Measurements from ENCODE around the gene OXER1. TPM values are rescaled to one million over a fixed set of nuclear protein-coding genes. Genes with fewer than 3 reads are reported as not detected.

Gene OXER1
- total and polyA plus RNA-seq, 4 experiments from 2014 or later = not detected

DNA sequence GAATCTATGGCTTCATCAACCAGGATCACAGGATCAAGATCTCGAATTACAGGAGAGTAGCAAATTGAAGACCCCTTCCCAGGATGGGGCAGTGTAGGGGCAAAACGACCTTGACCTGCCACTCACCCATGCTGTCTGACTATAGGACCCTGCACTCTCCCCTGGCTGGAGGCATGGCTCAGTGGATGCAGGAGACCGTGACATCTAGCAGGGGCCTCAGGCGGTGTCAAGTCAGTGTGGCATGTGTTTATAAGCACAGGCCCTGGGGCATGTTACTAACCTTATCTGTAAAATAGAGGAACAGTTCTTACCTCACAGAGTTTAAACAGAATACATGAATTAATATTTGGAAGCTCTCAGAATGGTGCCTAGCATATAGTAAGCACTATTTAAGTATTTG lies 24.9 kb upstream of the OXER1 start:
- Histone ChIP-seq H3K4me3 (ENCODE audit: low read length in 2 of 2) (no peak overlapping the region), H3K4me1 (ENCODE audit: insufficient read depth, low read length) (peaks cover 9% of the 10 kb centered on the region), H3K27ac (ENCODE audit: low read depth, low read length) (no peak overlapping the region), H3K27me3 (ENCODE audit: insufficient read depth, low read length) (peaks cover 22% of the 10 kb centered on the region), H3K9me3 (ENCODE audit: control insufficient read depth in 1 of 2, low read length in 2 of 2) (no peaks in the 10 kb centered on the region), H3K36me3 (ENCODE audit: insufficient read depth, low read length) (no peaks in the 10 kb centered on the region)
- Mint-ChIP-seq H3K4me3 (no peak overlapping the region), H3K4me1 (peaks cover 10 to 22% (median 16%) of the 10 kb centered on the region in 4 donors), H3K36me3 (peaks cover 0 to 5% of the 10 kb centered on the region in 2 donors), H3K27ac (no peak overlapping the region), H3K9me3 (peaks cover 0 to 3% (median 0%) of the 10 kb centered on the region in 8 donors), H3K27me3 (peaks cover 37 to 44% of the 10 kb centered on the region in 2 donors)
- ChIA-PET POLR2A (ENCODE audit: partially characterized antibody) (no interaction called here), CTCF (ENCODE audit: partially characterized antibody) (no interaction called here)
- no peak for DNase-seq
- intact Hi-C loops (cut with micrococcal nuclease) = no loop called here

DNA sequence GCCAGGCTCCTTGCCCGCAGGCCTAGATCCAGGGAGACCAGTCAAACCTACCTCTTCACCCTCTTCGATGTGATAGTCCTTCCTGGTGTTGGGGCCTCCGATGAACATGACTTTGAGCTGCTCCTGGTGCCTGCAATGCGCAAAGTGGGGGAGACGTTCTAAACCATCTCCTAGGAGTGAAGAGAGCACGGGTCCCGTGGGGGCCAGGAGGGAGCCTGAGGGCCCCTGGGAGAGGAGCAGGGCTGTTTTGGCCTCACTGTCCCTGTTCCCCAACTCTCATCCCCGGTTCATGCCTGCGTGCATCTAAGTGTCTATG lies 24.5 kb upstream of the OXER1 start:
- H3K4me3 ChIP-seq (ENCODE audit: low read length in 2 of 2) = no peak overlapping the region
- POLR2A ChIA-PET (ENCODE audit: partially characterized antibody) = no interaction called here
- H3K4me1 Mint-ChIP-seq = peaks cover 7 to 18% (median 14%) of the 10 kb centered on the region in 4 donors
- H3K27me3 ChIP-seq (ENCODE audit: insufficient read depth, low read length) = peaks cover 22% of the 10 kb centered on the region
- peaks cover 33 to 40% of the 10 kb centered on the region in 2 donors for H3K27me3 Mint-ChIP-seq
- H3K27ac ChIP-seq (ENCODE audit: low read depth, low read length) = no peak overlapping the region
- H3K4me1 ChIP-seq (ENCODE audit: insufficient read depth, low read length) = peaks cover 8% of the 10 kb centered on the region
- intact Hi-C loops (cut with micrococcal nuclease) = no loop called here
- no peaks in the 10 kb centered on the region for H3K36me3 ChIP-seq (ENCODE audit: insufficient read depth, low read length)
- no peak overlapping the region for H3K4me3 Mint-ChIP-seq
- H3K27ac Mint-ChIP-seq = no peak overlapping the region
- no peaks in the 10 kb centered on the region for H3K9me3 ChIP-seq (ENCODE audit: control insufficient read depth in 1 of 2, low read length in 2 of 2)
- peaks cover 0 to 3% (median 0%) of the 10 kb centered on the region in 8 donors for H3K9me3 Mint-ChIP-seq
- H3K36me3 Mint-ChIP-seq = peaks cover 0 to 5% of the 10 kb centered on the region in 2 donors
- CTCF ChIA-PET (ENCODE audit: partially characterized antibody) = no interaction called here
- DNase-seq = no peak

DNA sequence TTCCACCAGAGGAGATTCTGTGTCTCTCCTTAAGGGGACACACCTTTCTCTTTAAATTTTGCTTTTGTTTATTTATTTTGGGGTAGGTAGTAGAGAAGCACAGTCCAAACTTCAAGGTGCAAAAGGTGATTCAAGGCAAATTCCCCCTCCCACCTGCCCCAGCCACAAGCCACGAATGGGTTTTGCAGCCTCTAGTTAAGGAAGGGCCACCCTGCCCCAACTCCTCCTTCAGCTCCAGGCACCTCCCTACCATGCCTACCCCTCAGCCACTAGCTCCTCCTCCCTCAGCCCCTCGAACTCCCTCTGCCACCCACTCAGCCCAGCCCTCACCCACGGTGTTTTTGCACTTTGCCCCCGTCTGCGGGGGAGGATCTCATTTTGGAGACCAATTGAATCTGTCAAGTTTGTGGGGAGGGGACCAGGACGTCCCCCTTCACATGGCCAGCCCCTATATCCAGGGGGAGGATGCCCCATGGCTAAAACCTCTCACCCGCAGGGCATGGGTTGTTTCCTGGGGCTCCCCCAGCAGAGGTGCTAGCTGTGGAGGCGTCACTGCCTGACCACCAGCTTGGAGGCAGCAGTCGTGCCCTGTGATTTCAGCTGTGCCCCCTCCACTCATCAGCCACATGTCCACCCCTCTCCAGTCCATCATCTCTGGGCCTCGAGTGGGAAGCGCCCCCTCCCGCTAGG lies 24.0 kb upstream of the OXER1 start:
- intact Hi-C loops (cut with micrococcal nuclease) = no loop called here
- Mint-ChIP-seq H3K27me3 (peaks cover 32 to 37% of the 10 kb centered on the region in 2 donors), H3K27ac (no peak overlapping the region), H3K36me3 (peaks cover 0 to 5% of the 10 kb centered on the region in 2 donors), H3K9me3 (peaks cover 0 to 3% (median 0%) of the 10 kb centered on the region in 8 donors), H3K4me3 (no peak overlapping the region), H3K4me1 (peaks cover 5 to 15% (median 11%) of the 10 kb centered on the region in 4 donors)
- DNase-seq = no peak
- Histone ChIP-seq H3K36me3 (ENCODE audit: insufficient read depth, low read length) (no peaks in the 10 kb centered on the region), H3K4me1 (ENCODE audit: insufficient read depth, low read length) (peaks cover 3% of the 10 kb centered on the region), H3K9me3 (ENCODE audit: control insufficient read depth in 1 of 2, low read length in 2 of 2) (no peaks in the 10 kb centered on the region), H3K4me3 (ENCODE audit: low read length in 2 of 2) (no peak overlapping the region), H3K27me3 (ENCODE audit: insufficient read depth, low read length) (peaks cover 21% of the 10 kb centered on the region), H3K27ac (ENCODE audit: low read depth, low read length) (no peak overlapping the region)
- CTCF ChIA-PET (ENCODE audit: partially characterized antibody) = no interaction called here
- POLR2A ChIA-PET (ENCODE audit: partially characterized antibody) = no interaction called here

DNA sequence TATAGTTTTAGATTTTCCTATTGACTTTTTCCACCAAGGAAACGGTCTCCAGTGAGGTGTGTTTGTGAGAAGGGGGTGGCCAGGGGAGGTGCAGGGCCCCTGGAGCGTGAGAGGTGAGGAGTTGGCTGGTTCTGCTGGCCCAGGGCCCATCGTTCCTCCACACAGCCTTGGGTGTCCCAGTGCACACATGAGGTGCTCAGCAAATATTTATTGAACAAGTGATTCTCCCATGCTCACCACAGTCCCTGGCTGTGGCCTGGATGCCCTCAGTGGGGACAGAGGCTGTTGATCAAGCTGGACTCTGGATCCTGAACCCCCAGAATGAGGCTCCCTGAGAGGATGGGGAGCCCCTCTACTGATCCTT lies 23.5 kb upstream of the OXER1 start:
- POLR2A ChIA-PET (ENCODE audit: partially characterized antibody) = no interaction called here
- intact Hi-C loops (cut with micrococcal nuclease) = no loop called here
- CTCF ChIA-PET (ENCODE audit: partially characterized antibody) = no interaction called here

DNA sequence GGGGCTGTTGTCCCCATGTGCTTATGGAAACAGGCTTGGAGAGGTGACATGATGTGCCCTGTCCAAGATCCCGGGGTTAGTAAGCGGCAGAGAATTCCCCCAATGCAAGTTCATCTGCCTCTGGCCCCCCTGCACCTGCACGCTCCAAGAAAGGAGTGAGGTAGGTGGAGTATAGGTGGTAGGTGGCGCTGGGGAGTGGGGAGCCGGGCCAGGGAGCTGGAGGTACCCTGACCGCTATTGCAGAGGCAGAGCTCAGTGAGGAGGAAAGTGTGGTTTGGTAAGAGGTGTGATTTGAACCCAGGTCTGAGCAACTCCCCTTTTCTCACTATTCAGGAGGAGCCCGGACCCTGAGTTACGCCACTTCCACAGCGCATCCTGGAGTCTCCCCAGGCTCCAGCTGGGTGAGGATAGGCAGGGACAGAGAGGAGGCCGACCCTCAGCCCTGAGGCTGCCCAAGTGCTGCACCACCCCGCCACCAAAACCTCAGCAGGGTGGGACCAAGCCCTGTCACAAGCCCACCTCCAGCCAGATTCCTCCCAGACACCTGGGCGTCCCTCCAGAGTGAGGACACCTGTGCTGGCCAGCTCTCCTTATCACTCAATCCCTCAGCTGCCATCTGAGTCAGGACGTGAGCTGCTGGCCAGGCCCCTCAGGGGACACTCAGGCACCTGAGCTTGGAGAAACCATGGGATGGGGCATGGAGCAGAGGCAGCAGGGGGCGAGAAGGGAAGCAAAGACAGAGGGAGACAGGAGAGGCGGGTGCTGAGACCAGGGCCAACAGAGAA lies 22.8 kb upstream of the OXER1 start:
- Mint-ChIP-seq H3K4me3 (no peak overlapping the region), H3K9me3 (peaks cover 0 to 3% (median 0%) of the 10 kb centered on the region in 8 donors), H3K27me3 (peaks cover 28 to 33% of the 10 kb centered on the region in 2 donors), H3K27ac (no peak overlapping the region), H3K36me3 (peaks cover 0 to 9% of the 10 kb centered on the region in 2 donors), H3K4me1 (peaks cover 2 to 10% (median 7%) of the 10 kb centered on the region in 4 donors)
- intact Hi-C loops (cut with micrococcal nuclease) = no loop called here
- no peaks in the 10 kb centered on the region for H3K4me1 ChIP-seq (ENCODE audit: insufficient read depth, low read length)
- no peak for DNase-seq
- H3K27me3 ChIP-seq (ENCODE audit: insufficient read depth, low read length) = peaks cover 13% of the 10 kb centered on the region
- ChIA-PET POLR2A (ENCODE audit: partially characterized antibody) (no interaction called here), CTCF (ENCODE audit: partially characterized antibody) (no interaction called here)
- H3K4me3 ChIP-seq (ENCODE audit: low read length in 2 of 2) = no peak overlapping the region
- no peaks in the 10 kb centered on the region for H3K36me3 ChIP-seq (ENCODE audit: insufficient read depth, low read length)
- no peaks in the 10 kb centered on the region for H3K9me3 ChIP-seq (ENCODE audit: control insufficient read depth in 1 of 2, low read length in 2 of 2)
- no peak overlapping the region for H3K27ac ChIP-seq (ENCODE audit: low read depth, low read length)

More for the DNA sequence above, 23.5 kb upstream of the OXER1 start:
- no peak for DNase-seq
- no peak overlapping the region for H3K4me3 Mint-ChIP-seq
- Histone ChIP-seq H3K27ac (ENCODE audit: low read depth, low read length) (no peak overlapping the region), H3K9me3 (ENCODE audit: control insufficient read depth in 1 of 2, low read length in 2 of 2) (no peaks in the 10 kb centered on the region), H3K4me1 (ENCODE audit: insufficient read depth, low read length) (no peaks in the 10 kb centered on the region), H3K27me3 (ENCODE audit: insufficient read depth, low read length) (peaks cover 18% of the 10 kb centered on the region), H3K36me3 (ENCODE audit: insufficient read depth, low read length) (no peaks in the 10 kb centered on the region), H3K4me3 (ENCODE audit: low read length in 2 of 2) (no peak overlapping the region)
- peaks cover 5 to 15% (median 11%) of the 10 kb centered on the region in 4 donors for H3K4me1 Mint-ChIP-seq
- peaks cover 32 to 37% of the 10 kb centered on the region in 2 donors for H3K27me3 Mint-ChIP-seq
- peaks cover 0 to 3% (median 0%) of the 10 kb centered on the region in 8 donors for H3K9me3 Mint-ChIP-seq
- no peak overlapping the region for H3K27ac Mint-ChIP-seq
- H3K36me3 Mint-ChIP-seq = peaks cover 0 to 5% of the 10 kb centered on the region in 2 donors

DNA sequence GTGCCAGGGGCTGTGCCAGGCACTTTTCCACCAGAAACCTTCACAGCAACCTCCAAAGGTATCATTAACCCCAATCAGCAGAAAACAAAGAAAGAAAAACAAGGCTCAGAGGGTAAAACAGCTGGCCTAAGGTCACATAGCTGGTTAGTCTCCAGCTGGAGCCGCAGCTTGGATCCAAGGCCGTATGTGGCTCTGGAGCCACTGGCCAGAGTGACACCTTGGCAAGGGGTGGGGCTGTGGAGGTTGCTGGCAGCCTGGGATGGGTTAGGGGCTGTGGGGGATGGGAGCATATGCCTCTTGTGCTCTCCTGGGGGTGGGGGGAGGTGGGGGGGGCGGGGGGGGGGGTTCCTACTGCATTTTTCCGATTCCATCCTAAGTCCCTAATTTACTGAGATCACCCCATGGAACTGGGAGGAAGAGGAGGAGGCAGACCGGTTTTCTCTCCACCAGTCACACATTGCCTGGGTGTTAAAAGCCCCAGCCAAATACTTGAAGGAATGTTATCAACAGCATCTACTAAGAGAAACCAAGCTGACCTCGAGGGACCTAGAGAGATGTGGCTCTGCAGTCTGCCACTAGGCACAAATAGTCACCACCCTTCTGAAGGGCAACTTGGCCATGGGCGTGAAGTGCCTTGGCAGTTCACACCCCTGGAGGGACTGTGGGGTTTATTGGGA lies 20.4 kb upstream of the OXER1 start:
- H3K4me3 ChIP-seq (ENCODE audit: low read length in 2 of 2) = no peak overlapping the region
- Mint-ChIP-seq H3K4me1 (no peaks in the 10 kb centered on the region), H3K27me3 (peaks cover 9 to 13% of the 10 kb centered on the region in 2 donors), H3K9me3 (peaks cover 0 to 5% (median 2%) of the 10 kb centered on the region in 8 donors), H3K36me3 (peaks cover 1 to 4% of the 10 kb centered on the region in 2 donors), H3K4me3 (no peak overlapping the region), H3K27ac (no peak overlapping the region)
- ChIA-PET POLR2A (ENCODE audit: partially characterized antibody) (no interaction called here), CTCF (ENCODE audit: partially characterized antibody) (no interaction called here)
- no peaks in the 10 kb centered on the region for H3K36me3 ChIP-seq (ENCODE audit: insufficient read depth, low read length)
- no peaks in the 10 kb centered on the region for H3K4me1 ChIP-seq (ENCODE audit: insufficient read depth, low read length)
- H3K9me3 ChIP-seq (ENCODE audit: control insufficient read depth in 1 of 2, low read length in 2 of 2) = no peaks in the 10 kb centered on the region
- no peak overlapping the region for H3K27ac ChIP-seq (ENCODE audit: low read depth, low read length)
- no peak for DNase-seq
- peaks cover 6% of the 10 kb centered on the region for H3K27me3 ChIP-seq (ENCODE audit: insufficient read depth, low read length)
- intact Hi-C loops (cut with micrococcal nuclease) = no loop called here

DNA sequence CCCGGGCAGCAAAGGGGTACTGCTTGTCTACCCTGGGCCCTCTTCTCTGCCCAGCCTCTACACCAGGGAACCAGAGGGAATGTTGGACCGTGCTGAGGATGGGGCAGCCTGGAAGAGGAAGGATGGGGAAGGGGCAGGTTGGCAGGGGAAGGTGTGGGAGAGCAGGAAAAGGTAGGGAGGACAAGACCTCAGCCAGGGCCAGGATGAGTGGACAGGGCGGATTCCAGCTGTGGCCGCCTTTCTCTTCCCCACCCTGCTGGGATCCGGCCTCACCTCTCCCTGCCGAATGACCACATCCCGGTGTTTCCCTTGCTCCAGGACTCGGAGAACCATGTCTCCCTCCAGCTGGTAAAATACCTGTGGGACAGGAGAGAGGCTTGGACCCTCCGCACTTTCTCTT lies 19.6 kb upstream of the OXER1 start:
- no peak overlapping the region for H3K27ac Mint-ChIP-seq
- no peaks in the 10 kb centered on the region for H3K36me3 ChIP-seq (ENCODE audit: insufficient read depth, low read length)
- no peak overlapping the region for H3K4me3 Mint-ChIP-seq
- ChIA-PET CTCF (ENCODE audit: partially characterized antibody) (no interaction called here), POLR2A (ENCODE audit: partially characterized antibody) (no interaction called here)
- peaks cover 1 to 4% of the 10 kb centered on the region in 2 donors for H3K36me3 Mint-ChIP-seq
- peaks cover 0 to 5% (median 2%) of the 10 kb centered on the region in 8 donors for H3K9me3 Mint-ChIP-seq
- DNase-seq = no peak
- H3K4me1 Mint-ChIP-seq = no peaks in the 10 kb centered on the region
- H3K27me3 ChIP-seq (ENCODE audit: insufficient read depth, low read length) = peaks cover under 1% of the 10 kb centered on the region
- H3K27me3 Mint-ChIP-seq = peaks cover 6 to 8% of the 10 kb centered on the region in 2 donors
- H3K4me1 ChIP-seq (ENCODE audit: insufficient read depth, low read length) = no peaks in the 10 kb centered on the region
- no peak overlapping the region for H3K27ac ChIP-seq (ENCODE audit: low read depth, low read length)
- intact Hi-C loops (cut with micrococcal nuclease) = no loop called here
- H3K9me3 ChIP-seq (ENCODE audit: control insufficient read depth in 1 of 2, low read length in 2 of 2) = no peaks in the 10 kb centered on the region
- H3K4me3 ChIP-seq (ENCODE audit: low read length in 2 of 2) = no peak overlapping the region

All from CD4-positive, alpha-beta memory T cell (primary cell).